Trophoblast cell (in vitro differentiated cells and primary cell): ENCODE results near the gene BAIAP2L1.

ENCODE experiments used
- DNase-seq, 2 donors: peaks; one replicate each; pipeline ENCODE4 v3.0.0-alpha.2; 2016
- H2AFZ ChIP-seq: 2 replicates; pipeline ENCODE4 v1.6.1; 2013; ENCODE audit warnings: low read length, moderate library complexity, mild to moderate bottlenecking; ENCODE audit not compliant: insufficient read depth, poor library complexity
- H2AK5ac ChIP-seq: 2 replicates; pipeline ENCODE4 v1.6.1; 2013; ENCODE audit warnings: mild to moderate bottlenecking, low read length
- H2BK120ac ChIP-seq: 2 replicates; pipeline ENCODE4 v1.6.1; 2013; ENCODE audit warnings: low read length, mild to moderate bottlenecking, moderate library complexity; ENCODE audit not compliant: insufficient read depth, poor library complexity
- H2BK12ac ChIP-seq: 2 replicates; pipeline ENCODE4 v1.6.1; 2013; ENCODE audit warnings: mild to moderate bottlenecking, low read length, moderate library complexity
- H2BK5ac ChIP-seq: 2 replicates; pipeline ENCODE4 v1.6.1; 2013; ENCODE audit warnings: low read length, low read depth, moderate library complexity, mild to moderate bottlenecking; ENCODE audit not compliant: poor library complexity
- H3K14ac ChIP-seq: 2 replicates; pipeline ENCODE4 v1.6.1; 2013; ENCODE audit warnings: mild to moderate bottlenecking, low read length
- H3K18ac ChIP-seq: 2 replicates; pipeline ENCODE4 v1.6.1; 2013; ENCODE audit warnings: mild to moderate bottlenecking, low read length
- H3K23ac ChIP-seq: 2 replicates; pipeline ENCODE4 v1.6.1; 2013; ENCODE audit warnings: low read length
- H3K27ac ChIP-seq: 2 replicates; pipeline ENCODE4 v1.5.1; 2013; ENCODE audit warnings: low read depth, mild to moderate bottlenecking, inconsistent platforms, low read length, moderate library complexity
- H3K27me3 ChIP-seq: 2 replicates; pipeline ENCODE4 v1.6.1; 2013; ENCODE audit warnings: inconsistent platforms, mild to moderate bottlenecking, low read length, moderate library complexity; ENCODE audit not compliant: insufficient read depth
- H3K36me3 ChIP-seq, 2 experiments: 1 replicate in 1 of 2; 2 replicates in 1 of 2; pipeline ENCODE4 v1.6.1; 2013; ENCODE audit warnings: low read length in 2 of 2, mild to moderate bottlenecking in 2 of 2, moderate library complexity in 1 of 2; ENCODE audit not compliant: insufficient read depth in 2 of 2, control insufficient read depth in 1 of 2
- H3K4ac ChIP-seq: 2 replicates; pipeline ENCODE4 v1.6.1; 2013; ENCODE audit warnings: low read depth, mild to moderate bottlenecking, low read length, moderate library complexity
- H3K4me1 ChIP-seq, 2 experiments: 1 replicate in 1 of 2; 2 replicates in 1 of 2; pipeline ENCODE4 v1.6.1; 2013; ENCODE audit warnings: low read length in 2 of 2, mild to moderate bottlenecking in 2 of 2, moderate library complexity in 1 of 2; ENCODE audit not compliant: insufficient read depth in 2 of 2, control insufficient read depth in 1 of 2
- H3K4me2 ChIP-seq: 2 replicates; pipeline ENCODE4 v1.6.1; 2013; ENCODE audit warnings: inconsistent platforms, mild to moderate bottlenecking, low read length, moderate library complexity
- H3K4me3 ChIP-seq: 2 replicates; pipeline ENCODE4 v1.5.1; 2013; ENCODE audit warnings: mild to moderate bottlenecking, low read depth, low read length, inconsistent platforms
- H3K79me1 ChIP-seq: one replicate; pipeline ENCODE4 v1.6.1; 2013; ENCODE audit warnings: low read length
- H3K79me2 ChIP-seq: 2 replicates; pipeline ENCODE4 v1.6.1; 2013; ENCODE audit warnings: low read length, mild to moderate bottlenecking; ENCODE audit not compliant: control insufficient read depth, insufficient read depth, poor library complexity
- H3K9ac ChIP-seq: 2 replicates; pipeline ENCODE4 v1.6.1; 2013; ENCODE audit warnings: mild to moderate bottlenecking, low read length
- H3K9me3 ChIP-seq: 2 replicates; pipeline ENCODE4 v1.6.1; 2013; ENCODE audit warnings: low read depth, mild to moderate bottlenecking, control low read depth, inconsistent platforms, low read length; ENCODE audit not compliant: insufficient read depth
- H4K12ac ChIP-seq: 2 replicates; pipeline ENCODE4 v1.6.1; 2013; ENCODE audit warnings: low read depth, mild to moderate bottlenecking, low read length, moderate library complexity
- H4K8ac ChIP-seq: 2 replicates; pipeline ENCODE4 v1.6.1; 2013; ENCODE audit warnings: low read depth, mild to moderate bottlenecking, low read length, moderate library complexity
- H4K91ac ChIP-seq: one replicate; pipeline ENCODE4 v1.6.1; 2013; ENCODE audit warnings: low read depth, mild to moderate bottlenecking, low read length, moderate library complexity
- WGBS: extraction: QIAGEN DNeasy Blood & Tissue Kit; methylation state at CpG from one replicate; pipeline ENCODE4 v1.1.7; 2013; ENCODE audit warnings: missing lambda C conversion rate; ENCODE audit not compliant: insufficient read length, insufficient coverage; ENCODE audit errors: extremely low coverage; 5-methylcytosine and 5-hydroxymethylcytosine counted together

Gene BAIAP2L1

GRCh38 chr7:98257701-98258100, 143.2 kb downstream of the BAIAP2L1 start:
- Histone ChIP-seq H3K23ac (no peak overlapping the region), H3K4ac (no peak overlapping the region), H3K79me2 (no peaks in the 10 kb centered on the region), H4K12ac (no peak overlapping the region), H3K36me3 (peaks cover 10 to 11% of the 10 kb centered on the region in 2 experiments), H3K9me3 (peaks cover 5% of the 10 kb centered on the region), H2BK120ac (no peak overlapping the region), H4K8ac (no peak overlapping the region), H3K18ac (no peak overlapping the region), H3K9ac (no peak overlapping the region), H4K91ac (no peak overlapping the region), H3K4me1 (peaks cover 1 to 3% of the 10 kb centered on the region in 2 experiments), H2BK12ac (no peak overlapping the region), H2AK5ac (no peak overlapping the region), H3K27me3 (no peaks in the 10 kb centered on the region), H3K79me1 (no peaks in the 10 kb centered on the region), H2BK5ac (no peak overlapping the region), H3K4me2 (no peak overlapping the region), H3K27ac (no peak overlapping the region), H2AFZ (no peak overlapping the region), H3K14ac (no peak overlapping the region), H3K4me3 (no peak overlapping the region)
- DNase-seq: peak; percentile 53 to 54
- no CpG with 5 or more reads among the region's 6 CpGs for WGBS

GRCh38 chr7:98256431-98256830, 144.5 kb downstream of the BAIAP2L1 start:
- Histone ChIP-seq H2AFZ (no peak overlapping the region), H2BK5ac (no peak overlapping the region), H3K27me3 (no peaks in the 10 kb centered on the region), H3K4me2 (no peak overlapping the region), H3K14ac (no peak overlapping the region), H3K18ac (no peak overlapping the region), H3K4me1 (peaks cover 4 to 5% of the 10 kb centered on the region in 2 experiments), H2BK12ac (no peak overlapping the region), H3K79me1 (peaks cover 6% of the 10 kb centered on the region), H4K91ac (no peak overlapping the region), H3K9ac (no peak overlapping the region), H4K8ac (no peak overlapping the region), H2AK5ac (no peak overlapping the region), H4K12ac (no peak overlapping the region), H3K27ac (no peak overlapping the region), H3K4ac (no peak overlapping the region), H3K23ac (no peak overlapping the region), H3K4me3 (no peak overlapping the region), H3K36me3 (peaks cover 6 to 7% of the 10 kb centered on the region in 2 experiments), H2BK120ac (no peak overlapping the region), H3K9me3 (peaks cover 2% of the 10 kb centered on the region), H3K79me2 (peaks cover 6% of the 10 kb centered on the region)
- no peak for DNase-seq
- no CpG with 5 or more reads among the region's 7 CpGs for WGBS

GRCh38 chr7:98254951-98255610, 145.8 kb downstream of the BAIAP2L1 start:
- WGBS: no CpG with 5 or more reads among the region's 11 CpGs
- H3K23ac ChIP-seq: no peak overlapping the region
- DNase-seq: no peak
- no peaks in the 10 kb centered on the region for H3K9me3 ChIP-seq
- no peak overlapping the region for H3K4ac ChIP-seq
- H3K14ac ChIP-seq: no peak overlapping the region
- no peak overlapping the region for H4K8ac ChIP-seq
- H3K4me3 ChIP-seq: no peak overlapping the region
- H2AK5ac ChIP-seq: no peak overlapping the region
- no peak overlapping the region for H2BK12ac ChIP-seq
- H3K27ac ChIP-seq: no peak overlapping the region
- no peak overlapping the region for H4K91ac ChIP-seq
- peaks cover 5 to 9% of the 10 kb centered on the region in 2 experiments for H3K4me1 ChIP-seq
- no peak overlapping the region for H2AFZ ChIP-seq
- no peak overlapping the region for H4K12ac ChIP-seq
- peaks cover 3 to 4% of the 10 kb centered on the region in 2 experiments for H3K36me3 ChIP-seq
- peaks cover 6% of the 10 kb centered on the region for H3K79me2 ChIP-seq
- peaks cover 6% of the 10 kb centered on the region for H3K79me1 ChIP-seq
- no peak overlapping the region for H2BK5ac ChIP-seq
- H3K4me2 ChIP-seq: no peak overlapping the region
- H3K9ac ChIP-seq: no peak overlapping the region
- H3K27me3 ChIP-seq: no peaks in the 10 kb centered on the region
- H2BK120ac ChIP-seq: no peak overlapping the region
- no peak overlapping the region for H3K18ac ChIP-seq

- Histone ChIP-seq H3K36me3 (peaks cover 3 to 4% of the 10 kb centered on the region in 2 experiments), H3K27me3 (no peaks in the 10 kb centered on the region), H3K79me1 (peaks cover 6% of the 10 kb centered on the region), H2AK5ac (no peak overlapping the region), H4K8ac (no peak overlapping the region), H3K79me2 (peaks cover 6% of the 10 kb centered on the region), H2BK120ac (no peak overlapping the region), H3K4me2 (no peak overlapping the region), H3K4ac (no peak overlapping the region), H3K9me3 (no peaks in the 10 kb centered on the region), H3K4me1 (peaks cover 3 to 9% of the 10 kb centered on the region in 2 experiments), H3K14ac (no peak overlapping the region), H4K12ac (no peak overlapping the region), H3K9ac (no peak overlapping the region), H2BK5ac (no peak overlapping the region), H3K23ac (no peak overlapping the region), H3K27ac (no peak overlapping the region), H2BK12ac (no peak overlapping the region), H3K4me3 (no peak overlapping the region), H3K18ac (no peak overlapping the region), H4K91ac (no peak overlapping the region), H2AFZ (no peak overlapping the region)
- WGBS: no CpG with 5 or more reads among the region's 4 CpGs
- no peak for DNase-seq
Observed at GRCh38 chr7:98254516-98254915, 146.4 kb downstream of the BAIAP2L1 start.
